ENCODE data around the gene RPS23.
"Not testable (repeated sequence)": the region's sequence is repeated elsewhere in the genome, so short reads cannot be mapped to it uniquely, and the experiment has no call there.

Gene RPS23

GRCh38 chr5:82276800-82277612 is 1.1 kb downstream of the RPS23 start:
- Mint-ChIP-seq H3K27ac (peak overlapping the region; percentile 99), H3K4me3 (peak overlapping the region; percentile 93 to 97), H3K4me1 (peaks cover 42 to 70% of the 10 kb centered on the region in 2 donors), H3K36me3 (peaks cover 48 to 64% of the 10 kb centered on the region in 2 donors), H3K9me3 (peaks cover 0 to 2% of the 10 kb centered on the region in 2 donors), H3K27me3 (no peaks in the 10 kb centered on the region)
- no peak for DNase-seq
- no peak for ATAC-seq (replicated peaks)

- Mint-ChIP-seq H3K27ac (peak overlapping the region; percentile 62), H3K4me1 (peaks cover 37 to 57% of the 10 kb centered on the region in 2 donors), H3K36me3 (peaks cover 50 to 71% of the 10 kb centered on the region in 2 donors), H3K27me3 (no peaks in the 10 kb centered on the region), H3K9me3 (peaks cover 0 to 2% of the 10 kb centered on the region in 2 donors), H3K4me3 (peak overlapping the region in 1 of 2 donors; percentile 18)
- DNase-seq = no peak
- ATAC-seq (replicated peaks) = no peak
Observed at GRCh38 chr5:82275216-82275664, 2.9 kb downstream of the RPS23 start.

GRCh38 chr5:82274343-82275211 is 3.6 kb downstream of the RPS23 start:
- peaks cover 55 to 78% of the 10 kb centered on the region in 2 donors for H3K36me3 Mint-ChIP-seq
- DNase-seq = no peak
- peaks cover 30 to 51% of the 10 kb centered on the region in 2 donors for H3K4me1 Mint-ChIP-seq
- H3K4me3 Mint-ChIP-seq = peak overlapping the region; percentile 39 to 49
- H3K27ac Mint-ChIP-seq = peak overlapping the region; percentile 82
- peaks cover 0 to 2% of the 10 kb centered on the region in 2 donors for H3K9me3 Mint-ChIP-seq
- ATAC-seq (replicated peaks) = no peak
- no peaks in the 10 kb centered on the region for H3K27me3 Mint-ChIP-seq

DNA sequence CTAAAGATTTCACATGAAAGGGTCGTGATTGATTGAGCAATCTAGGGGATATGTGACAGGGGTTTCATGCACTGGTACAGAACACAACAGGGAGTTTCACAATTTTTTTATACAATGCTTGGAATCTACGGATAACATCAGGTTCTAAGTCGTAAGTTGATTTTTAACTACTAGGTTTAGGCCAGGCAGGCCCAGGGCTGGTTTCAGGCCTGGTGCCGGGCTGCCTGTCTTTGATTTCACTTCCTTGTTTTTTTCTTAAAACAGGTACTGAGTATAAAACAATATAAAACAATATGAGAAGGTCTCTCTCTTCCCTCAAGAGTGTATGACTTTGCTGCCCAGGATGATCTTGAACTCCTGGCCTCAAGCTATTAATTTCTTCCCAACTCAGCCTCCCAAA is 4.7 kb downstream of the RPS23 start:
- Mint-ChIP-seq H3K27ac (peak overlapping the region; percentile 89), H3K4me1 (peaks cover 28 to 44% of the 10 kb centered on the region in 2 donors), H3K4me3 (peak overlapping the region in 1 of 2 donors; percentile 49), H3K36me3 (peaks cover 66 to 86% of the 10 kb centered on the region in 2 donors)
- H3K27me3 Mint-ChIP-seq, H3K9me3 Mint-ChIP-seq: not testable (repeated sequence)
- DNase-seq (peak; percentile 20), ATAC-seq (replicated peaks) (peak; percentile 18 to 19)

DNA sequence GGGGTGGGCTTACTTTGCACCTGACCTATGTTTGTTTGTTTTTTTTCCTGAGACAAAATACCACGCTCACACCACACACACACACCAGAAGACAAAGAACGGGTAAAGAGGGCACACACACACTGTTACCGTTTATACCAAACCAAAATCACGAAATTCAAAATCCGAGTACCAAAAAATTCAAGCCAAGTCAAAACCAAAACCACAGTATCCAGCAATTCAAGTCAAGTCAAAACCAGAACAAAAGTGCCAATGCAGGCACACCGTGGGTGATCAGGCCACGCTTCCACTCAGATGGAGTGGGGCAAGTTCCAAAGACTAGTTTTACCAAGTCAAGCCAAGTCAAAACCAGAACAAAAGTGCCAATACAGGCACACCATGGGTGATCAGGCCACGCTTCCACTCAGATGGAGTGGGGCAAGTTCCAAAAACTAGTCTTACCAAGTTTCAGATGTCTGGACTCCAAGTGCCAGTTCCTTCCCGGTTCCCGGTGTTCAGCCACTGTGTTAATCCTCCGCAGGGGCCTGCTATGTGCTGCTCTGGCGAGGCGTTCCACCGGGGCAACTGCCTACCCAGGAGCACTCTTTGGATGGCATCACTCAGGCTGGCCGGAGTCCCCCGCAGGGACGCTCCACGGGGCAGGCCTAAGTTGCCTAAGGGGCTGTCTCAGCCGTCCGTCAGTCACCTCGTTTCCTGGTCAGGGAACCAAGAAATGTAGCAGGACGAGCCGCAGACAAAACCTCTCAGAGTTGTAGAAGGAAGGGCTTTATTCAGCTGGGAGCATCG is 5.4 kb downstream of the RPS23 start:
- peaks cover 28 to 44% of the 10 kb centered on the region in 2 donors for H3K4me1 Mint-ChIP-seq
- not testable (repeated sequence) for ATAC-seq (replicated peaks); H3K27me3 Mint-ChIP-seq; H3K9me3 Mint-ChIP-seq
- peak overlapping the region; percentile 2 to 49 for H3K4me3 Mint-ChIP-seq
- peaks cover 66 to 84% of the 10 kb centered on the region in 2 donors for H3K36me3 Mint-ChIP-seq
- H3K27ac Mint-ChIP-seq = peak overlapping the region; percentile 89
- DNase-seq = peak; percentile 3

DNA sequence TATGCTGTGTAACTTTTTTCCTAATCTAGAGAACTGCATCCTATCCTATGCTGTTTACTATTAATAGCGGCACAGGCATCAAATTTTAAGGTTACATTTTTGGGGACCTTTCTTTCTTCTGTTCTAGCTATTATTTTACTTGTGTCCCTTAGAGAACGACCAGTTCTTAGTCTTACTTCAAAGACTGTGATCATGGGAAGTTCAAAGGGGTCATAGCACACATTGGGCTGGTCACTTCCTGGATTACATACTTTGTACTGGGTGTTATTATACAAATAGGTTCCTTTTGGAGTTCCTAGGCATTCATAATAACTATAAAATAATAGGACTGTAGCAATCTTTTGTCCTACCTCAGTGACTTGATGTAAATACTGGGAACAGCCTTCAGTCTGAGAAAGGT is 8.8 kb downstream of the RPS23 start:
- not testable (repeated sequence) for H3K27me3 Mint-ChIP-seq; ATAC-seq (replicated peaks); H3K9me3 Mint-ChIP-seq; DNase-seq; H3K27ac Mint-ChIP-seq; H3K4me3 Mint-ChIP-seq
- H3K4me1 Mint-ChIP-seq = peaks cover 15 to 22% of the 10 kb centered on the region in 2 donors
- peaks cover 57 to 71% of the 10 kb centered on the region in 2 donors for H3K36me3 Mint-ChIP-seq

DNA sequence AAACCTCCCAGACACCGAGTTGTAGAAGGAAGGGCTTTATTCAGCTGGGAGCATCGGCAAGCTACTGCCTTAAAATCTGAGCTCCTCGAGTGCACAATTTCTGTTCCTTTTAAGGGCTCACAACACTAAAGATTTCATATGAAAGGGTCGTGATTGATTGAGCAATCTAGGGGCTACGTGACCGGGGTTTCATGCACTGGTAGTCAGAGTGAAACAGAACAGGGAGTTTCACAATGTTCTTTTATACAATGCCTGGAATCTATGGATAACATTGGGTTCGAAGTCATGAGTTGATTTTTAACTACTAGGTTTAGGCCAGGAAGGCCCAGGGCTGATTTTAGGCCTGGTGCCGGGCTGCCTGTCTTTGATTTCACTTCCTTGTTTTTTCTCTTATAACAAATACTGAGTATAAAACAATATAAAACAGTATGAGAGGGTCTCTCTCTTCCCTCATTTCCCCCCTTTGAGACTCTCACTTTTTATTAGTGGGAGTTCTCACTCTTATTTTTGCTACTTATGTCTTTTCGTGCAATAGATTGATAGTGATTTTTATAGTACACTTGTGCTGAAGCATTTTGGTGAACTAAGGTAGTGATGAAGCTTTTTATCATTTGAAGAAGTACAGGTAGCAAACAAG is 10.7 kb downstream of the RPS23 start:
- ATAC-seq (replicated peaks); H3K9me3 Mint-ChIP-seq; H3K4me1 Mint-ChIP-seq; H3K27me3 Mint-ChIP-seq; H3K4me3 Mint-ChIP-seq; H3K27ac Mint-ChIP-seq; DNase-seq: not testable (repeated sequence)
- peaks cover 44 to 57% of the 10 kb centered on the region in 2 donors for H3K36me3 Mint-ChIP-seq

GRCh38 chr5:82265047-82265446 is 13.1 kb downstream of the RPS23 start:
- Mint-ChIP-seq H3K9me3 (peaks cover 0 to 3% of the 10 kb centered on the region in 2 donors), H3K27me3 (no peaks in the 10 kb centered on the region), H3K4me3 (no peak overlapping the region), H3K36me3 (peaks cover 31 to 42% of the 10 kb centered on the region in 2 donors), H3K4me1 (no peaks in the 10 kb centered on the region), H3K27ac (no peak overlapping the region)
- no peak for ATAC-seq (replicated peaks)
- no peak for DNase-seq

- Mint-ChIP-seq H3K4me1 (no peaks in the 10 kb centered on the region), H3K36me3 (peaks cover 2 to 6% of the 10 kb centered on the region in 2 donors), H3K4me3 (no peak overlapping the region), H3K9me3 (no peaks in the 10 kb centered on the region), H3K27ac (no peak overlapping the region), H3K27me3 (no peaks in the 10 kb centered on the region)
- DNase-seq (no peak), ATAC-seq (replicated peaks) (no peak)
Observed at GRCh38 chr5:82259172-82259800, 18.9 kb downstream of the RPS23 start.

DNA sequence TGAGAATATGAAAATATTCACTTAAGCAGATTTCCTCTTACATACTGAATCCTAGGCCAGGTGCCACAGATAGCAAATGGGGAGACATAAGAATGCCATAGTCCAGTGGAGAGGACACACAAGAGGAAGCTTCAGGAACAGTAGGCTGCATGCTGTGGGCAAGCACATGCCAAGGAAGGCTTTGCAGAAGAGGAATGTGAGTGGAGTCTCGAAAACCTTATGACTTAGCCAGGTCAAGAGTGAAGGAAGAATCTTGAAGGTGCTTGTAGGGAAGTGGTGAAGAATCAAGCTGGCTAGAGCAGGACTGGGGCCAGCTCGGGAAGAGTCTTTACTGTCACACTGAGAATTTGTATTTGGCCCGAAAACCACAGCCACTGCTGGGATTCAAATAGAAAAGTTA is 20.4 kb downstream of the RPS23 start:
- Mint-ChIP-seq H3K9me3 (no peaks in the 10 kb centered on the region), H3K27ac (no peak overlapping the region), H3K4me1 (no peaks in the 10 kb centered on the region), H3K4me3 (no peak overlapping the region), H3K36me3 (peaks cover 4 to 5% of the 10 kb centered on the region in 2 donors), H3K27me3 (no peaks in the 10 kb centered on the region)
- DNase-seq (no peak), ATAC-seq (replicated peaks) (no peak)

- Mint-ChIP-seq H3K36me3 (peaks cover 3 to 4% of the 10 kb centered on the region in 2 donors), H3K27ac (no peak overlapping the region)
Observed at GRCh38 chr5:82257247-82257646, 20.9 kb downstream of the RPS23 start.

DNA sequence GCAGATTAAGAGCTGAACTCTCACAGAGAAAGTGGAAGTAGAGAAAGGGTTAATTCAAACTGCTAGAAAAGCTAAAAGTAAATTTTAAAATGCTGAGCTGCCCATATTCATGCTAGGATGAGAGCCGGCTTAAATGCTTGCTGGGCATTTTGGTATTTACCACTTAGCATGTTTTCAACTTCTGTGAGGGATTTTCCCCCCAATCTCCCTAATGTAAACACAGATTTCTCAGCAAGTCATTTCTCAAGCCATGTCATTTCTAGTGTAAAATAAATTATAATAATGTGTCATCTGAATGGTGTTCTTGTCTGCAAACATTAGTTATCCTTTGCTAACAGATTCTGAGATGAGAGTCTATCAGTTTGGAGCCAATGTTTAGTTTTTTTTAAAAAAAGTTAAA is 22.3 kb downstream of the RPS23 start:
- ATAC-seq (replicated peaks) (peak; percentile 48 to 61), DNase-seq (no peak)
- peaks cover 3 to 4% of the 10 kb centered on the region in 2 donors for H3K36me3 Mint-ChIP-seq
- no peaks in the 10 kb centered on the region for H3K9me3 Mint-ChIP-seq
- no peak overlapping the region for H3K27ac Mint-ChIP-seq
- H3K4me1 Mint-ChIP-seq = no peaks in the 10 kb centered on the region
- H3K4me3 Mint-ChIP-seq = no peak overlapping the region
- no peaks in the 10 kb centered on the region for H3K27me3 Mint-ChIP-seq

More at GRCh38 chr5:82257247-82257646, 20.9 kb downstream of the RPS23 start:
- ATAC-seq (replicated peaks) (no peak), DNase-seq (no peak)
- no peaks in the 10 kb centered on the region for H3K9me3 Mint-ChIP-seq
- no peaks in the 10 kb centered on the region for H3K4me1 Mint-ChIP-seq
- H3K27me3 Mint-ChIP-seq = no peaks in the 10 kb centered on the region
- H3K4me3 Mint-ChIP-seq = no peak overlapping the region

- Mint-ChIP-seq H3K9me3 (peaks cover 5 to 6% of the 10 kb centered on the region in 2 donors), H3K4me3 (no peak overlapping the region), H3K27ac (no peak overlapping the region), H3K27me3 (no peaks in the 10 kb centered on the region), H3K36me3 (peaks cover 14 to 15% of the 10 kb centered on the region in 2 donors), H3K4me1 (no peaks in the 10 kb centered on the region)
- no peak for ATAC-seq (replicated peaks)
- DNase-seq = no peak
Observed at GRCh38 chr5:82252744-82253143, 25.4 kb downstream of the RPS23 start.
